CD4-positive, alpha-beta T cell treated with Interleukin-21 for 1 hour (primary cell): ENCODE results near the gene HOXD13.

Experiments
- DNase-seq: peaks from one replicate; pipeline ENCODE4 v3.0.0-alpha.2; 2020

Gene HOXD13

GRCh38 chr2:176122683-176123410 is 30.3 kb downstream of the HOXD13 start, which contains the start of gene HOXD9:
TSS of gene HOXD9 (plus strand) at chr2:176122719. CDS start at chr2:176122769, 50 bp downstream.
- no peak for DNase-seq

DNA sequence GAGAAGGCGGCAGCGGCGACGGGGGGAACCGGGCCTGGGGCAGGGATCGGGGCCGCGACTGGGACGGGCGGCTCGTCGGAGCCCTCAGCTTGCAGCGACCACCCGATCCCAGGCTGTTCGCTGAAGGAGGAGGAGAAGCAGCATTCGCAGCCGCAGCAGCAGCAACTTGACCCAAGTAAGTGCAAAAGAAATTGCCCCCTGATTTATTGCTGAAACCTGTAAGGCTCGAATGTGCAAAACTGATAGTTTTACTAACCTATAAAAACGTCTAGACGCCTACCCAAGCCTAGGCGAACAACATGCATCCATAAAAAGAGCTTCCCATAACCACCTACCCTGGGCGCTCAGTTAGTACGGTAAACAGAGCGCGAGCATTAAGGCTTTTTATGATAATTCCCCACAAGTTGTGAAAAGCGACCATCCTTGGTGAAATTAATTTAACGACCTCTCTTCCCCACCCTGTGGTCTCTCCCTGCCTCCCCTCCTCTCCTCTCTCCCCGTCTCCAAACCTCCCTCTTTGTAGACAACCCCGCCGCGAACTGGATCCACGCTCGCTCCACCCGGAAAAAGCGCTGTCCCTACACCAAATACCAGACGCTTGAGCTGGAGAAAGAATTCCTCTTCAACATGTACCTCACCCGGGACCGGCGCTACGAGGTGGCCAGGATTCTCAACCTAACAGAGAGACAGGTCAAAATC is 31.0 kb downstream of the HOXD13 start:
- no peak for DNase-seq

DNA sequence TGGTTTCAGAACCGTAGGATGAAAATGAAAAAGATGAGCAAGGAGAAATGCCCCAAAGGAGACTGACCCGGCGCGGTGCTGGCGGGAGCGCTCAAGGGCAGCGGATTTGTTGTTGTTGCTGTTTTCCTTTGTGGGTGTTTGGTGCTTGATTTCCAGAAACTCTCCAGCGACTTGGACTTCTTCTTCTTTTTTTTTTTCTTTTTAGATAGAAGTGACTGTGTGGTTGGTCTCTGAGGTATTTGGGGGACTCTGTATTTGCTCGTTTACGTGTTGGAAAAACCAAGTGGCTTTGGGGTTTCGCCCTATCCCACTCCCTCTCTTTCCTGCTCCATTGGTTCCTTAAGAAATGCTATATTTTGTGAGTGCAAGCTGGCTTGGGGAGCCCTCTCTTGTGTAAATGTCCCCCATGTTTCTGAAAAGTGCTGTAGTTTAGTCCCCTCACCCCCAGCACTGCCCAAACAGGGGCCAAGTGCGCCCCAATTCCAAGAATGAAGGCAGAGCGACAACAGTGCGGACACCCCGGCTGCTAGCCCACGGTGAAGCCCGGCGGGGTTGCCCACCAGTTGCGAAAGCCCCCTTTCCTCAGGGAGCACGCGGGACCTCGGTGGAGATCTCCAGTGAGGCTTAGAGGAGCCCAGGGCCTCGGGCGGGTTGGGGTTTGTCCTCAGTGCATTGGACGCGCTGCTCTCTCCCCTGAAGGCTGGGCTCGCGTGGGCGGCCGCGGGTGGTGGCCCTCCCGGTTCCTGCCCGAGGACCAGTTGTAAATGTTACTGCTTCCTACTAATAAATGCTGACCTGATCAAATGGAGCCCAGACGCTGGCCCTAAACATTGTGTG is 31.8 kb downstream of the HOXD13 start:
- no peak for DNase-seq

GRCh38 chr2:176124947-176125771 is 32.6 kb downstream of the HOXD13 start:
- DNase-seq, result no peak

- DNase-seq, result no peak
Observed at GRCh38 chr2:176125772-176126054, 33.2 kb downstream of the HOXD13 start.

GRCh38 chr2:176126929-176127773 is 34.6 kb downstream of the HOXD13 start:
- peak; percentile 65 for DNase-seq

DNA sequence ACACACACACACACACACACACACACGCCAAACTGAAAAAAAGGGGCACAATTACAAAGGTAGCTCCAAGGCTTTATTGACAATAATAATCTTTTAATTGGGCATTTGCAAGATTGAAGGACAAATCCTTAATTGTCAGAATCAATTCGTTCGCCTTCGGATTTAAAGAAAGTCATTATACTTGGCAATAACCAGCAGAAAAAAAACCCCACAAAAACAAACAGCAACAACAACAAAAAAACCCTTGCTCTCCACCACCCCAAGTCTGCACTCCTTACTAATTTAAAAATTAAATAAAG is 35.2 kb downstream of the HOXD13 start:
- DNase-seq, result no peak

GRCh38 chr2:176128172-176128981 is 35.9 kb downstream of the HOXD13 start:
- no peak for DNase-seq

- DNase-seq, result no peak
Observed at GRCh38 chr2:176128982-176129796, 36.7 kb downstream of the HOXD13 start, which contains the start of gene HOXD8. TSS of gene HOXD8 (plus strand) at chr2:176129705. CDS start at chr2:176130367, 662 bp downstream.

DNA sequence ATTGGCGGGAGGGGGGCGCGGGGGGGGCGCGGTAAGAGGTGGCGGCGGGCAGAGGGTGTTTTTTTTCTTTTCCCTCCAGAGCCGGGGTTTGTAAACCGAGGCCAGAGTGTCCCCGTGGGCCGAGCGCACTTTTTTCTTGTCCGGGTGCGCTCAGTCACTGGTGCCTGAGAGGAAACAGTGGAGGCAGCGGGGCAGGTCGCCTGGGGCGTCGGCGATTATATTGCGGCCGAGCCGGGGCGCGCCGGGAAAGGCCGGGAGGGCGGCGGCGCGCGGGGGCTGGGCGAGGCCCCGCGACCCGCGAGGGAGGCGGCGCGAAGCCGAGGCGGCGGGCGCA is 37.3 kb downstream of the HOXD13 start:
- no peak for DNase-seq

DNA sequence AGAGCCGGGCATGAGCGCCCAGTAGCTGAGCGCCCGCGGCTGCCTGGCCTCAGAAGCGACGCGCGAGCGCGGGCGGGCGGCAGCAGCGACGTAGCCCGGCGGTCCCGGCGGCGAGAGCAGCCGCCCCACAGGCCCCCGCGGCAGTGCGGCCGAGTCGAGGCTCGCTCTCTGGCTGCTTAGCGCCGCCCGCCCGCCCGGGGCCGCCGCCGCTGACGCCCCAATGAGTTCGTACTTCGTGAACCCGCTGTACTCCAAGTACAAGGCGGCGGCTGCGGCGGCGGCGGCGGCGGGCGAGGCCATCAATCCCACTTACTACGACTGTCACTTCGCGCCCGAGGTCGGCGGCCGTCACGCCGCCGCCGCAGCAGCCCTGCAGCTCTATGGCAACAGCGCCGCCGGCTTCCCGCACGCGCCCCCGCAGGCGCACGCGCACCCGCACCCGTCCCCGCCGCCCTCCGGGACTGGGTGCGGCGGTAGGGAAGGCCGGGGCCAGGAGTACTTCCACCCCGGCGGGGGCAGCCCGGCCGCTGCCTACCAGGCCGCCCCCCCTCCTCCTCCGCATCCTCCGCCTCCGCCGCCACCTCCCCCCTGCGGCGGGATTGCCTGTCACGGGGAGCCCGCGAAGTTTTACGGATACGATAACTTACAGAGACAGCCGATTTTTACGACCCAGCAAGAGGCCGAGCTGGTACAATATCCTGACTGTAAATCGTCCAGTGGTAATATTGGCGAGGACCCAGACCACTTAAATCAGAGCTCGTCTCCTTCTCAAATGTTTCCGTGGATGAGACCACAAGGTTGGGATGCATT is 37.8 kb downstream of the HOXD13 start:
- DNase-seq, result no peak

DNA sequence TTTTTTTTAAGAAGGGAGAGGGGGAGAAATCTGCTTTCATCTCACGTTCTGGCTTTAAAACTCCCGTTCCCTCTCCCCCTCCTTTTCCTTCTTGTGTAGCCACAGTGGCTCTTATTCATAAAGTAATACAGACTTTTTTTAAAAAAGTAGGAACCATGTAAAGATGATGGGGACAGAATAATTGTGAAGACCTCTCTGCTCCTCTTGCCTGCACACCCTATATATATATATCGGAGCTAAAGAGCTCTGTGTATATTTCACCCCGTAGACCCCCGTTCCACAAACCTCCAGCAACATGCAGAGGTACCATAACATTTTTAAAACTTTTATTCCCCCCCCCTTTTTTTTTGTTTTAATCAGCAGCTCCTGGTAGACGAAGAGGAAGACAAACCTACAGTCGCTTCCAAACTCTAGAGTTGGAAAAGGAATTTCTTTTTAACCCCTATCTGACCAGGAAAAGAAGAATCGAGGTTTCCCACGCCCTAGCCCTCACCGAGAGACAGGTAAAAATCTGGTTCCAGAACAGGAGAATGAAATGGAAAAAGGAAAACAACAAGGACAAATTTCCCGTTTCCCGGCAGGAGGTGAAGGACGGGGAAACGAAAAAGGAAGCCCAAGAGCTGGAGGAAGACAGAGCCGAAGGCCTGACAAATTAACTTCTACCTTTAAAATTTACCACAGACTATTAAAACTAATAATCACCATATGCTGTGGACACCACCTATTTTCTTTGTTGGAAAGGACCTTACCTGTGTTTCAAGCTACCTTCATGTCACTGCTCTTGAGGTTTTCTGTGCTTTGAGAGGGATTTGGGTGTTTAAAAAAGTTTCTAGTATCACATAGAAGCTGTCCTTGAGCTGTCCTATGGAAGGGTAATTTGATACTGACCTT is 38.7 kb downstream of the HOXD13 start:
- no peak for DNase-seq

- DNase-seq, result no peak
Observed at GRCh38 chr2:176131848-176132158, 39.3 kb downstream of the HOXD13 start.

- no peak for DNase-seq
Observed at GRCh38 chr2:176132205-176133171, 40.0 kb downstream of the HOXD13 start.

DNA sequence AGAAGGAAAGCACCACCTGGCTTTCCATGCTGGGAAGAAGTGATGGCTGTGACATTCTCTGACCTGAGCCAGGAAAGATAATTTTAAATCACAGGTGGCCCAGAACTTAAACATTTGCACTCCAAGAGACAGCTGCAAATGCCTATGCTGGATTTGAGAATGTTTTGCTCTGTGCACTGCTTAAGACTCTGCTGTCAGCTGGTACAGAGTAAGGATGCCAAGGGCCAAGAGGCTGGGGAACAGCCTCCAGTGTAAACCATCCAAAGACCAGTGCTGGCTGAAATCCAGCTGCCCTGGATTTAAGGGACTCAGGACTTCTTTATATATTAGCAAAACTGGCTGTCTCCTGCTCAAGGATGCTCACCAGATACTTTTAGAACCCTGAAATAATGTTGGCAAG is 40.9 kb downstream of the HOXD13 start:
- no peak for DNase-seq

- DNase-seq, result no peak
Observed at GRCh38 chr2:176134035-176134434, 41.5 kb downstream of the HOXD13 start.

DNA sequence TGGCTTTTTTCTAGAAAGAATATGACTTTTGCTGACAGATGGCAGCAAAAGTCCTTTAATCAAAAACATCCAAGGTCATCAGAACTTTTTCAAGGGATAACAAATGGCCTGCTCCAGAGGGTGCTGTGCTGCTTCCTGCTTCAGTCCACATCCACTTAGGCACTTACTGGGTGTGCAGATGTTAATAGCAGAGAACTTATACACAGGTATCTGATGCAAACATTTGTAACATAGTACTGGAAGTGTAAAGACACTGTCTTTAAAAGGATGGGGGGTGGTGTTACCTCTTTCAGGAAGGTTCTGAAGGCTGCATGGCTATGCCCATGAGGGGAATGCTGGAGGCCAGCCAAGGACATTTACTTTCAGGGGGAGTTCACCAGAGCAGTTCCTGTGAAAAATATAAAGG is 42.5 kb downstream of the HOXD13 start:
- DNase-seq, result no peak
